GM18868 (cell line): ENCODE data around the gene CLEC2L.
"Not testable (repeated sequence)": the region's sequence is repeated elsewhere in the genome, so short reads cannot be mapped to it uniquely, and the experiment has no call there.

Experiments used
- ATAC-seq: cut with Tn5 transposase; IDR thresholded peaks from one replicate; pipeline ENCODE4 v1.9.1; 2021; ENCODE audit warnings: mild to moderate bottlenecking, moderate library complexity; ENCODE audit not compliant: unreplicated experiment

CLEC2L gene

GRCh38 chr7:139553991-139554700 is 30.7 kb downstream of the CLEC2L start:
- not testable (repeated sequence) for ATAC-seq

DNA sequence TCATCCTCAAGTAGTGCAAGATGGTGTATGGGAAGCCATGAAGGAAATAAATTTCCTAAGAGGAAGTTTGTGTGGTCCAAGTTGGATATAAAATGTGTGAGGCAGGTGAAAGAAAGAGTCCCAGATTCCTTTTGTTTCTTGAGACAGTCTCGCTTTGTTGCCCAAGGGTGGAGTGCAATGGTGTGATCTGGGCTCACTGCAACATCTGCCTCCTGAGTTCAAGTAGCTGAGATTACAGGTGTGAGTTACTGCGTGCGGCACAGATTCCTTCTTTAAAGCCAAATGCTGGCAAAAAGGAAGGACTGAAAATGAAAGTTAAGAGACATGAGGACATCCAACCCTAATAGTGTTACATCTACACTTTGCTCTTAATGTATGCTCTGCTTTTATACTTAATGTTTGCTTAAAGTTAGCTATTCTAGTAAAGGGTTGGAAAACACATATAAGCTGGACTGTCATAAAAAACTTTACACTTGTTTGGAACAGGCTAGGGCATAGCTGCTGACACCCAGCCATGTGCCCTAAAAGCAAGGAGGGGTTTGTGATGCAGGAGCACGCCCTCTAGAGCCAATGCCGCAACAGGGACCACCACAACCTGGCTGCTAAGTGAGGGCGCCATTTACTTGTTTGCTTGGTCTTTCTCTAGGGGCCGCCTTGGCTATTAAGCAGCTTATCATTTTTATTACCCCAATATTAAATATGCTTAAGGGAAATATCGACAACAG is 34.5 kb downstream of the CLEC2L start:
- no peak for ATAC-seq

GRCh38 chr7:139559364-139560105 is 36.0 kb downstream of the CLEC2L start:
- no peak for ATAC-seq

GRCh38 chr7:139560199-139560598 is 36.7 kb downstream of the CLEC2L start:
- no peak for ATAC-seq

GRCh38 chr7:139560678-139561077 is 37.2 kb downstream of the CLEC2L start:
- no peak for ATAC-seq

GRCh38 chr7:139562491-139562890 is 39.0 kb downstream of the CLEC2L start:
- no peak for ATAC-seq

- no peak for ATAC-seq
Observed at GRCh38 chr7:139562961-139563565, 39.6 kb downstream of the CLEC2L start.

DNA sequence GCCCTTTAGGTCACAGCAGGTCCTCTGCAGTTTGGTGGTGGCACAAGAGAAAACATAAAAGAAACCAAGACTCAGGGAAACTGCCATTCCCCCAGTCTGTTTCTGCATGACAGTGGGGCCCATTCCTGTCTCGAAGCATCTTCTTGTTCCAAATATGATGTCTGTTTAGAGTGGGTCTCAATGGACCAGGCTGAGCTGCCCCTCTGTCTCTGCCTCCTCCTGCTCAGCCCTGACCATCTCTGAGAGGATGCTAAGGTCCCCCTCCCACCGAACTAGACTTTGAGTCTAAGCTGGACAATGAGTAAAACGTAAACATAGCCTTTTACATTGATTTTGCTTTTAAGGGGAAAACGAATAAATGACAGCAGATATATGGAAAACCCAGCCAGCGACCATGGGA is 40.4 kb downstream of the CLEC2L start:
- ATAC-seq = no peak

- no peak for ATAC-seq
Observed at GRCh38 chr7:139566075-139566474, 42.6 kb downstream of the CLEC2L start.

DNA sequence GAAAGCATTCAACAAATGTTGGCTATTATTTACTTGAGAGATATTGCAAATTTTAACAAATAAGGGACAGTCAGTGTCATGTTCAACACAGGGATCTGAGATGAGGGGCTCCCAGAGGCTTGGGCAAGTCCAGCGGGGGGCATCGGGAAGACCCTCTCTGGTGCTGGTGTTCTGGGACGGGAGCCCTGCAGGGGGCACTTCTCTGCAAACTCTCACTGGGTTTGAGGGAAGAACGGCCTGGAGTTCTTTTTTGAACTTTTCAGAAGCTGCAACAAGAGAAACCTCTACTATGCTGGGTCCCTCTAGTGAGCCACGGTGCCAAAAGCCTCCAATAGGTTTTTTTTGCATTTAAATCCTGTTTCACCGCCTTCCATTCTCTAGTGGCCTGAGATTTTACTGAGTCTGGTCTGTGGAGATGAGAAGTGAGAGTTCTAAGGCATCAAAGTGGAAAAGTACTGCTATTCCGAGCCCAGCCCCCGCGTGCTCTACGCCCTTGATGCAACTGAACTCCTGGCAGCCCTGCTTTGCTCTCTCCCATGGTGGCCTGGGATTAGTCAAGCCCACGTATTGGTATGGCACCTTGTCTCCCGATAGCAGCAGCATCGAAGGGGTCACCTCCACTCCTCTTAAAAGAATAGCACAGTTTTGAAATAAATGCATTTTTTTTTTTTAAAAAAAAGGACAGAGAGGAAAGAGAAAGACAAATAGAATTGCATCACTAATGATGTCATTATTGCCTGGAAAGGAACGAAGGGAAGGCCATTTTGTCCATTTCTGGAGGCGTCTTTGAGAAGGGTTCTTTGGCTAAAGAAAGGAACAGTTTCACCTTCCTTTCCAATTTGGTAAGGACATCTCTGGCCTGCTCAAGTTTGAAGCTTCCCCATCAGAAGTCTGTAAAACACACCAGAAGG is 43.5 kb downstream of the CLEC2L start:
- ATAC-seq = no peak

GRCh38 chr7:139567647-139568345 is 44.3 kb downstream of the CLEC2L start:
- no peak for ATAC-seq

DNA sequence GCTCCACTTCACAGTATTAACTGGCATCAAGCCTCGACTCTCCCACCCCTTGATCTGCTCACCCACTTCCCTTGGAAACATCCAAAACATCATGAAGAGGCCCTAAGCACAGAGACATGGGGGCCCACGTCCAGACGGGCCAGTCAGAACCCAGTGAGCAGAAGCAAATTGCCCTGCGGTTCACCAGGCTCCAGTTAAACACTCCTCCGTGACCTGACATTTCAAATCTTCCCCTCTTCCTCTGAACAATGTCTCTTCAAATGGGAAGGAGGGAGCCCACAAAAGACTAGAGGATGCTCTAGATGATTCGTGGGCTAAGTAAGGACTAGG is 44.8 kb downstream of the CLEC2L start:
- no peak for ATAC-seq

- ATAC-seq = no peak
Observed at GRCh38 chr7:139568813-139569490, 45.5 kb downstream of the CLEC2L start.

GRCh38 chr7:139570119-139570518 is 46.6 kb downstream of the CLEC2L start:
- no peak for ATAC-seq

DNA sequence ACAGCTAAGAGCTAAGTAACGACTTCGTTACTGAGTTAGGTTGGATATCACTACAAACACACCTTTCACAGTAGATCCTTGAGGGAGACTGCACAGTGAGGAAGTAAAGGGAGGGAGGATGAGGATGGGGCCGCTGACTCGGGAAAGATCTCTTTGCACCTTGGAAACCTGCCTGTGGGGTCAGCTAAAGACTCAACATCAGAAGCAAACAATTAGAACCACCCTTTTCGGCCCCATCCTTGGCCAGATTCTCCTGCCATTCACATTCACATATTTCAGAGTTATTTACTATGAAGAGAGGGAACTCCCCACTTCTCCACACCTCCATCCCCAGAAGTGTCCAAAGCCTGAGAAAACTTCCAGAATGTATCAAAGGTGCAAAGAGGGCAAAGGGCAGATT is 47.1 kb downstream of the CLEC2L start:
- ATAC-seq = no peak

GRCh38 chr7:139571190-139571589 is 47.7 kb downstream of the CLEC2L start:
- ATAC-seq = no peak

- ATAC-seq = no peak
Observed at GRCh38 chr7:139571651-139572050, 48.2 kb downstream of the CLEC2L start.

DNA sequence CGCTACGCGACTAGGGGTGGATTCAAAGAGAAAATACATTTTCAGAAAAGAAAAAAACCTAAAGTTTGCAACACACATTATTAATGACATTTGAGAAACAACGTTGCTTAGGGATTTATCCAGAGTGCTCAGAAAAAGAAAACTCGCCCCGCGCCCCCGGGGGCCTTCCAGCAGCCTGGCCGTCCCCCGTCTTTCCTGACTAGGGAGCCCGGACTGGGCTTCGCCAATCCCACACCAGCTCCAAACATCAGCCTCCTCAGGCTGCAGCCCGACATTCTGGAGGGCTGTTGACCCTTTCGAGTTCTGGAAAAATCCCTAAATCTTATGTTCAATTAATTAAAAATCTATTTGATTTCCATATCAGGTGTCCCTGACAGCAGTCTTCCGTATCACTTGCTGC is 48.6 kb downstream of the CLEC2L start:
- ATAC-seq = no peak

DNA sequence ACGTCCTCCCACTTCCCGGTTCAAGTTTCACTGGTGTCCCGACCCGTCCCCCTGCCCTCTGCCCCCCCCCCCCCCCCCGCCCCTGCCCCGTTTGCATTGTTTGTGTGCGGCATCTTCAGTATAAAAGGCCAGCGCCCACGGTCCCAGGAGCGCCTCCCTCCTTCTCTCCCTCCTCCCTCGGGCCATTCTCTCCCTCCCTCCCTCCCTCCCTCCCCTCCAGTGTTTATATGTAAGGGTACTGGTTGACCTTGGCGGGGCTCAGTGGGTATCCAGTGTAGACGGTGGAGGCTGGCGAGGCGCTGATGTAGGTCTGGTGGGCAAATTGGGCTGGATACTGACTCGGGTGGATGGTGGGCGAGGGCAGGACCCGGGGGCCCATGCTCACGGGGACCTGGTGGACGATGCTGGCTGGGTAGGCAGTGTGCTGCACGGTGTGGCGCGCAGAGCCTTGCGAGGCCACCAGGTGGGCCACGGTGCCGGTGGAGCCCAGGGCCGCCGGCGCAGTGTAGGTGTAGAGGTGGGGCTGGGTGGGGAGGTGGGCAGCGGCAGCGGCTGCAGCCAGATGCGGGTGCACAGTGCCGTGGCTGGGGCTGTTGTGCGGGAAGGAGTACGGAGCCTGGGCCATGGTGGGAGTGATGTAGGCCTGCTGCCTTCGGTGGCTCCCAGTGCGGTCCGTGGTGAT is 49.4 kb downstream of the CLEC2L start:
- no peak for ATAC-seq
